K562 (cell line): ENCODE measurements around the gene IKZF3. TPM values are rescaled to one million over a fixed set of nuclear protein-coding genes. Genes with fewer than 3 reads are reported as not detected.

ENCODE experiments used
- CHCHD3 ChIP-seq: fragments of 250-450 bp; sonication (Bioruptor Pico); IDR thresholded peaks from 2 replicates; pipeline ENCODE4 v2.1.2; 2022; ENCODE audit warnings: mild to moderate bottlenecking
- ESRRB ChIP-seq: fragments of 250-450 bp; sonication (Bioruptor Pico); IDR thresholded peaks from 2 replicates; pipeline ENCODE4 v1.5.0; 2020; ENCODE audit warnings: mild to moderate bottlenecking, moderate library complexity, borderline replicate concordance
- MYNN ChIP-seq, 2 experiments: sonication (generic); formaldehyde crosslinking in 1 of 2; IDR thresholded peaks; 2 replicates each; pipeline versions ENCODE4 v1.5.0 to v1.6.1; 2016 to 2020; ENCODE audit warnings: antibody characterized with exemption in 1 of 2, missing genetic modification reagents in 1 of 2
- SAP30 ChIP-seq: fragments of 200-600 bp; sonication (generic); IDR thresholded peaks from 2 replicates; pipeline ENCODE4 v1.6.1; 2012; ENCODE audit warnings: borderline replicate concordance, low read depth, mild to moderate bottlenecking, moderate library complexity, low read length, control low read depth, inconsistent platforms; ENCODE audit not compliant: insufficient read depth, poor library complexity, severe bottlenecking
- SIN3A ChIP-seq, 2 experiments: fragments of 150-350 bp in 1 of 2; IDR thresholded peaks; 2 replicates each; pipeline ENCODE4 v1.6.1; 2011 to 2016; ENCODE audit warnings: borderline replicate concordance in 2 of 2, low read depth in 2 of 2, low read length in 2 of 2, mild to moderate bottlenecking in 2 of 2, moderate library complexity in 2 of 2; ENCODE audit not compliant: control insufficient read depth in 1 of 2
- TBL1XR1 ChIP-seq, 2 experiments: IDR thresholded peaks; 2 replicates each; pipeline ENCODE4 v1.6.1; 2012; ENCODE audit warnings: improper control_type of control experiment in 2 of 2, low read length in 2 of 2, mild to moderate bottlenecking in 1 of 2
- TEAD1 ChIP-seq, 2 experiments: fragments of 450-650 bp in 1 of 2; sonication (generic) in 1 of 2; formaldehyde crosslinking; IDR thresholded peaks; 2 replicates each; pipeline versions ENCODE4 v1.4.0 to v1.8.0; 2020 to 2022; ENCODE audit warnings: mild to moderate bottlenecking in 2 of 2, missing genetic modification reagents in 1 of 2
- ZNF584 ChIP-seq: fragments of 200-800 bp; sonication (Bioruptor generic); IDR thresholded peaks from 2 replicates; pipeline ENCODE4 v1.6.1; 2016; ENCODE audit warnings: low read depth, mild to moderate bottlenecking, missing genetic modification characterization, missing compliant biosample characterization
- polyA plus RNA-seq, 8 experiments: library from polyadenylated mRNA; depleted of rRNA in 4 of 8; stranded (reverse) in 5 of 8; unstranded in 3 of 8; fragments of >200 nt; fragmentation: Nextera tagmentation in 2 of 8; fragmentation: Illumina TruSeq in 1 of 8; extraction: Ambion mirVana in 2 of 8; extraction: Trizol in 1 of 8; gene quantifications; 2 replicates each; pipeline versions ENCODE4 v1.2.1 to v1.2.3, GENCODE V29; 2011 to 2014; ENCODE audit warnings: inconsistent platforms in 1 of 8, missing spikeins in 1 of 8
- total RNA-seq, 7 experiments: library from RNA; depleted of rRNA in 6 of 7; stranded (reverse); fragments of >200 nt in 6 of 7; fragmentation: Illumina TruSeq in 2 of 7; extraction: Trizol in 2 of 7; gene quantifications; 2 replicates each; pipeline versions ENCODE4 v1.2.1 to v1.2.3, GENCODE V29; 2011 to 2021; ENCODE audit warnings: low replicate concordance in 1 of 7
- TF ChIP-seq, protein P1 (sequence below): fragments of 250-450 bp; sonication (Bioruptor Pico); IDR thresholded peaks from 2 replicates; pipeline ENCODE4 v1.8.0; 2022; ENCODE audit warnings: moderate library complexity, mild to moderate bottlenecking, inconsistent platforms
- TF ChIP-seq, protein P2 (sequence below): IDR thresholded peaks from 2 replicates; pipeline ENCODE4 v1.6.1; 2012; ENCODE audit warnings: low read depth, low read length, improper control_type of control experiment, borderline replicate concordance
- TF ChIP-seq, protein P3 (sequence below), 2 experiments: fragments of 450-650 bp in 1 of 2; IDR thresholded peaks; 2 replicates each; pipeline ENCODE4 v1.6.1; 2011 to 2017; ENCODE audit warnings: low read depth in 2 of 2, antibody characterized with exemption in 1 of 2, borderline replicate concordance in 1 of 2, low read length in 1 of 2, mild to moderate bottlenecking in 1 of 2, mixed read lengths in 1 of 2; ENCODE audit not compliant: control insufficient read depth in 1 of 2
- TF ChIP-seq, protein P4 (sequence below): fragments of 200-800 bp; sonication (Bioruptor generic); IDR thresholded peaks from 2 replicates; pipeline ENCODE4 v1.6.1; 2017; ENCODE audit warnings: missing genetic modification characterization, missing compliant biosample characterization
- TF ChIP-seq, protein P5 (sequence below): fragments of 250-450 bp; sonication (Bioruptor Pico); IDR thresholded peaks from 2 replicates; pipeline ENCODE4 v1.9.0; 2021; ENCODE audit warnings: mild to moderate bottlenecking, inconsistent platforms

Gene IKZF3
- total and polyA plus RNA-seq, 9 of the 15 experiments (the other 6 are each of a cell fraction or from before 2014, with no cell fraction given) = 0.06 to 1.6 (median 0.62) TPM

DNA sequence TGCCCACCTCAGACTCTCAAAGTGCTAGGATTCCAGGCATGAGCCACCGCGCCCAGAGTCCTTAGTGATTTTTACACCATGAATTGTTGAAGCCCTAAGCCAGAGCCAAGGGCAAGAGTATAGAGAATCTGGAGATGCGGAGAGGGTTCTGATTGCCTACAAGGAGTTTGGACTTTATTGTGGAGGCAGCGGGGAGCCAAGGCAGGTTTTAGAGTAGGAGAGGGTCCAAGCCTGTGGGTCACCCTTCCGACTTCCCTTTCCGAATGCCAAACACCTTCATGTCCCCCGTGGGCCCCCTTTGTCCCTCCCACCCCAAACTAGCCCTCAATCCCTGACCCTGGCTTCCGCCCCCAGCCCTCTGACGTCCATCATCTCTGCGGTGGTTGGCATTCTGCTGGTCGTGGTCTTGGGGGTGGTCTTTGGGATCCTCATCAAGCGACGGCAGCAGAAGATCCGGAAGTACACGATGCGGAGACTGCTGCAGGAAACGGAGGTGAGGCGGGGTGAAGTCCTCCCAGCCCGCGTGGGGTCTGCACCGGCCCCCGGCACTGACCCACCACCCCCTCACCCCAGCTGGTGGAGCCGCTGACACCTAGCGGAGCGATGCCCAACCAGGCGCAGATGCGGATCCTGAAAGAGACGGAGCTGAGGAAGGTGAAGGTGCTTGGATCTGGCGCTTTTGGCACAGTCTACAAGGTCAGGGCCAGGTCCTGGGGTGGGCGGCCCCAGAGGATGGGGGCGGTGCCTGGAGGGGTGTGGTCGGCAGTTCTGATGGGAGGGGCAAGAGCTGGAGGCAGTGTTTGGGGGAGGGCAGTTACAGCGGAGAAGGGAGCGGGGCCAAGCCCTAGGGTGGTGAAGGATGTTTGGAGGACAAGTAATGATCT lies 140.9 kb downstream of the IKZF3 start (continued):
- TF ChIP-seq, protein P1, sequence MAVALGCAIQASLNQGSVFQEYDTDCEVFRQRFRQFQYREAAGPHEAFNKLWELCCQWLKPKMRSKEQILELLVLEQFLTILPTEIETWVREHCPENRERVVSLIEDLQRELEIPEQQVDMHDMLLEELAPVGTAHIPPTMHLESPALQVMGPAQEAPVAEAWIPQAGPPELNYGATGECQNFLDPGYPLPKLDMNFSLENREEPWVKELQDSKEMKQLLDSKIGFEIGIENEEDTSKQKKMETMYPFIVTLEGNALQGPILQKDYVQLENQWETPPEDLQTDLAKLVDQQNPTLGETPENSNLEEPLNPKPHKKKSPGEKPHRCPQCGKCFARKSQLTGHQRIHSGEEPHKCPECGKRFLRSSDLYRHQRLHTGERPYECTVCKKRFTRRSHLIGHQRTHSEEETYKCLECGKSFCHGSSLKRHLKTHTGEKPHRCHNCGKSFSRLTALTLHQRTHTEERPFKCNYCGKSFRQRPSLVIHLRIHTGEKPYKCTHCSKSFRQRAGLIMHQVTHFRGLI (CRISPR knock-in tag) = no peak
- TF ChIP-seq ZNF584 (no peak), SIN3A (IDR thresholded peaks at IDR 0.05; ENCODE audit: borderline replicate concordance in 2 of 2, control insufficient read depth in 1 of 2, low read depth in 2 of 2, low read length in 2 of 2) (no peak), ESRRB (CRISPR knock-in tag) (no peak), TBL1XR1 (IDR thresholded peaks at IDR 0.05; ENCODE audit: low read length in 2 of 2) (no peak), MYNN (IDR thresholded peaks at IDR 0.05) (peak; percentile 28; the same call in 1 of the 2 replicates), MYNN (CRISPR knock-in tag; IDR thresholded peaks at IDR 0.05) (no peak), TEAD1 (CRISPR knock-in tag; IDR thresholded peaks at IDR 0.05) (no peak), CHCHD3 (CRISPR knock-in tag) (no peak), SAP30 (no peak)
- TF ChIP-seq, protein P2, sequence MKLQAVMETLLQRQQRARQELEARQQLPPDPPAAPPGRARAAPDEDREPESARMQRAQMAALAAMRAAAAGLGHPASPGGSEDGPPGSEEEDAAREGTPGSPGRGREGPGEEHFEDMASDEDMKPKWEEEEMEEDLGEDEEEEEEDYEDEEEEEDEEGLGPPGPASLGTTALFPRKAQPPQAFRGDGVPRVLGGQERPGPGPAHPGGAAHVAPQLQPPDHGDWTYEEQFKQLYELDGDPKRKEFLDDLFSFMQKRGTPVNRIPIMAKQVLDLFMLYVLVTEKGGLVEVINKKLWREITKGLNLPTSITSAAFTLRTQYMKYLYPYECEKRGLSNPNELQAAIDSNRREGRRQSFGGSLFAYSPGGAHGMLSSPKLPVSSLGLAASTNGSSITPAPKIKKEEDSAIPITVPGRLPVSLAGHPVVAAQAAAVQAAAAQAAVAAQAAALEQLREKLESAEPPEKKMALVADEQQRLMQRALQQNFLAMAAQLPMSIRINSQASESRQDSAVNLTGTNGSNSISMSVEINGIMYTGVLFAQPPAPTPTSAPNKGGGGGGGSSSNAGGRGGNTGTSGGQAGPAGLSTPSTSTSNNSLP = no peak
- TF ChIP-seq, protein P3, sequence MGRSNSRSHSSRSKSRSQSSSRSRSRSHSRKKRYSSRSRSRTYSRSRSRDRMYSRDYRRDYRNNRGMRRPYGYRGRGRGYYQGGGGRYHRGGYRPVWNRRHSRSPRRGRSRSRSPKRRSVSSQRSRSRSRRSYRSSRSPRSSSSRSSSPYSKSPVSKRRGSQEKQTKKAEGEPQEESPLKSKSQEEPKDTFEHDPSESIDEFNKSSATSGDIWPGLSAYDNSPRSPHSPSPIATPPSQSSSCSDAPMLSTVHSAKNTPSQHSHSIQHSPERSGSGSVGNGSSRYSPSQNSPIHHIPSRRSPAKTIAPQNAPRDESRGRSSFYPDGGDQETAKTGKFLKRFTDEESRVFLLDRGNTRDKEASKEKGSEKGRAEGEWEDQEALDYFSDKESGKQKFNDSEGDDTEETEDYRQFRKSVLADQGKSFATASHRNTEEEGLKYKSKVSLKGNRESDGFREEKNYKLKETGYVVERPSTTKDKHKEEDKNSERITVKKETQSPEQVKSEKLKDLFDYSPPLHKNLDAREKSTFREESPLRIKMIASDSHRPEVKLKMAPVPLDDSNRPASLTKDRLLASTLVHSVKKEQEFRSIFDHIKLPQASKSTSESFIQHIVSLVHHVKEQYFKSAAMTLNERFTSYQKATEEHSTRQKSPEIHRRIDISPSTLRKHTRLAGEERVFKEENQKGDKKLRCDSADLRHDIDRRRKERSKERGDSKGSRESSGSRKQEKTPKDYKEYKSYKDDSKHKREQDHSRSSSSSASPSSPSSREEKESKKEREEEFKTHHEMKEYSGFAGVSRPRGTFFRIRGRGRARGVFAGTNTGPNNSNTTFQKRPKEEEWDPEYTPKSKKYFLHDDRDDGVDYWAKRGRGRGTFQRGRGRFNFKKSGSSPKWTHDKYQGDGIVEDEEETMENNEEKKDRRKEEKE (IDR thresholded peaks at IDR 0.05; ENCODE audit: borderline replicate concordance in 1 of 2, control insufficient read depth in 1 of 2, low read depth in 2 of 2, low read length in 1 of 2) = no peak
- TF ChIP-seq, protein P4, sequence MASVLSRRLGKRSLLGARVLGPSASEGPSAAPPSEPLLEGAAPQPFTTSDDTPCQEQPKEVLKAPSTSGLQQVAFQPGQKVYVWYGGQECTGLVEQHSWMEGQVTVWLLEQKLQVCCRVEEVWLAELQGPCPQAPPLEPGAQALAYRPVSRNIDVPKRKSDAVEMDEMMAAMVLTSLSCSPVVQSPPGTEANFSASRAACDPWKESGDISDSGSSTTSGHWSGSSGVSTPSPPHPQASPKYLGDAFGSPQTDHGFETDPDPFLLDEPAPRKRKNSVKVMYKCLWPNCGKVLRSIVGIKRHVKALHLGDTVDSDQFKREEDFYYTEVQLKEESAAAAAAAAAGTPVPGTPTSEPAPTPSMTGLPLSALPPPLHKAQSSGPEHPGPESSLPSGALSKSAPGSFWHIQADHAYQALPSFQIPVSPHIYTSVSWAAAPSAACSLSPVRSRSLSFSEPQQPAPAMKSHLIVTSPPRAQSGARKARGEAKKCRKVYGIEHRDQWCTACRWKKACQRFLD (CRISPR knock-in tag) = no peak
- TF ChIP-seq, protein P5, sequence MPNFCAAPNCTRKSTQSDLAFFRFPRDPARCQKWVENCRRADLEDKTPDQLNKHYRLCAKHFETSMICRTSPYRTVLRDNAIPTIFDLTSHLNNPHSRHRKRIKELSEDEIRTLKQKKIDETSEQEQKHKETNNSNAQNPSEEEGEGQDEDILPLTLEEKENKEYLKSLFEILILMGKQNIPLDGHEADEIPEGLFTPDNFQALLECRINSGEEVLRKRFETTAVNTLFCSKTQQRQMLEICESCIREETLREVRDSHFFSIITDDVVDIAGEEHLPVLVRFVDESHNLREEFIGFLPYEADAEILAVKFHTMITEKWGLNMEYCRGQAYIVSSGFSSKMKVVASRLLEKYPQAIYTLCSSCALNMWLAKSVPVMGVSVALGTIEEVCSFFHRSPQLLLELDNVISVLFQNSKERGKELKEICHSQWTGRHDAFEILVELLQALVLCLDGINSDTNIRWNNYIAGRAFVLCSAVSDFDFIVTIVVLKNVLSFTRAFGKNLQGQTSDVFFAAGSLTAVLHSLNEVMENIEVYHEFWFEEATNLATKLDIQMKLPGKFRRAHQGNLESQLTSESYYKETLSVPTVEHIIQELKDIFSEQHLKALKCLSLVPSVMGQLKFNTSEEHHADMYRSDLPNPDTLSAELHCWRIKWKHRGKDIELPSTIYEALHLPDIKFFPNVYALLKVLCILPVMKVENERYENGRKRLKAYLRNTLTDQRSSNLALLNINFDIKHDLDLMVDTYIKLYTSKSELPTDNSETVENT (CRISPR knock-in tag) = peak; percentile 9; the same call in 1 of the 2 replicates
